Measurements from ENCODE around the gene C16orf78.

GRCh38 chr16:49327466-49327865 is 46.1 kb upstream of the C16orf78 start:
- TF ChIP-seq CTCF (IDR thresholded peaks at IDR 0.05; ENCODE audit: low read length) (no peak), EZH2 (IDR thresholded peaks at IDR 0.05; ENCODE audit: borderline replicate concordance, low read length) (no peak)
